ENCODE results near the gene CALN1.

Gene CALN1

GRCh38 chr7:72016574-72016973 is 395.6 kb downstream of the CALN1 start:
- no peaks in the 10 kb centered on the region for H3K4me1 ChIP-seq (ENCODE audit: control insufficient read depth, insufficient read depth, low read length)
- H3K9me3 ChIP-seq (ENCODE audit: control insufficient read depth, insufficient read depth, low read length): no peaks in the 10 kb centered on the region
- no peak for DNase-seq (ENCODE audit: low read depth, low spot score)
- no peak overlapping the region for H3K4me3 ChIP-seq (ENCODE audit: low read length)
- no peaks in the 10 kb centered on the region for H3K36me3 ChIP-seq (ENCODE audit: control insufficient read depth, insufficient read depth, low read length)
- WGBS (ENCODE audit: insufficient coverage, insufficient read length): no CpG with 5 or more reads among the region's 3 CpGs
- H3K27me3 ChIP-seq (ENCODE audit: control insufficient read depth, insufficient read depth, low read length): no peaks in the 10 kb centered on the region
- no peak overlapping the region for H3K27ac ChIP-seq (ENCODE audit: low read length)

- no CpG with 5 or more reads among the region's 4 CpGs for WGBS (ENCODE audit: insufficient coverage, insufficient read length)
- no peaks in the 10 kb centered on the region for H3K4me1 ChIP-seq (ENCODE audit: control insufficient read depth, insufficient read depth, low read length)
- no peaks in the 10 kb centered on the region for H3K27me3 ChIP-seq (ENCODE audit: control insufficient read depth, insufficient read depth, low read length)
- H3K36me3 ChIP-seq (ENCODE audit: control insufficient read depth, insufficient read depth, low read length): no peaks in the 10 kb centered on the region
- no peaks in the 10 kb centered on the region for H3K9me3 ChIP-seq (ENCODE audit: control insufficient read depth, insufficient read depth, low read length)
- DNase-seq (ENCODE audit: low read depth, low spot score): no peak
- no peak overlapping the region for H3K4me3 ChIP-seq (ENCODE audit: low read length)
- no peak overlapping the region for H3K27ac ChIP-seq (ENCODE audit: low read length)
Observed at GRCh38 chr7:72015136-72015535, 397.0 kb downstream of the CALN1 start.

GRCh38 chr7:72007018-72007417 is 405.1 kb downstream of the CALN1 start:
- no peaks in the 10 kb centered on the region for H3K4me1 ChIP-seq (ENCODE audit: control insufficient read depth, insufficient read depth, low read length)
- WGBS (ENCODE audit: insufficient coverage, insufficient read length): no CpG with 5 or more reads among the region's 10 CpGs
- no peaks in the 10 kb centered on the region for H3K36me3 ChIP-seq (ENCODE audit: control insufficient read depth, insufficient read depth, low read length)
- H3K27me3 ChIP-seq (ENCODE audit: control insufficient read depth, insufficient read depth, low read length): no peaks in the 10 kb centered on the region
- no peak for DNase-seq (ENCODE audit: low read depth, low spot score)
- H3K9me3 ChIP-seq (ENCODE audit: control insufficient read depth, insufficient read depth, low read length): no peaks in the 10 kb centered on the region
- no peak overlapping the region for H3K4me3 ChIP-seq (ENCODE audit: low read length)
- no peak overlapping the region for H3K27ac ChIP-seq (ENCODE audit: low read length)

- no CpG with 5 or more reads among the region's 6 CpGs for WGBS (ENCODE audit: insufficient coverage, insufficient read length)
- DNase-seq (ENCODE audit: low read depth, low spot score): no peak
- H3K9me3 ChIP-seq (ENCODE audit: control insufficient read depth, insufficient read depth, low read length): no peaks in the 10 kb centered on the region
- no peak overlapping the region for H3K27ac ChIP-seq (ENCODE audit: low read length)
- H3K4me3 ChIP-seq (ENCODE audit: low read length): no peak overlapping the region
- no peaks in the 10 kb centered on the region for H3K36me3 ChIP-seq (ENCODE audit: control insufficient read depth, insufficient read depth, low read length)
- H3K4me1 ChIP-seq (ENCODE audit: control insufficient read depth, insufficient read depth, low read length): no peaks in the 10 kb centered on the region
- no peaks in the 10 kb centered on the region for H3K27me3 ChIP-seq (ENCODE audit: control insufficient read depth, insufficient read depth, low read length)
Observed at GRCh38 chr7:72003236-72003635, 408.9 kb downstream of the CALN1 start.

GRCh38 chr7:71996141-71996540 is 416.0 kb downstream of the CALN1 start:
- no peak overlapping the region for H3K4me3 ChIP-seq (ENCODE audit: low read length)
- DNase-seq (ENCODE audit: low read depth, low spot score): no peak
- H3K27me3 ChIP-seq (ENCODE audit: control insufficient read depth, insufficient read depth, low read length): no peaks in the 10 kb centered on the region
- no peaks in the 10 kb centered on the region for H3K9me3 ChIP-seq (ENCODE audit: control insufficient read depth, insufficient read depth, low read length)
- no peak overlapping the region for H3K27ac ChIP-seq (ENCODE audit: low read length)
- no peaks in the 10 kb centered on the region for H3K36me3 ChIP-seq (ENCODE audit: control insufficient read depth, insufficient read depth, low read length)
- H3K4me1 ChIP-seq (ENCODE audit: control insufficient read depth, insufficient read depth, low read length): no peaks in the 10 kb centered on the region
- no CpG with 5 or more reads among the region's 2 CpGs for WGBS (ENCODE audit: insufficient coverage, insufficient read length)

GRCh38 chr7:71995111-71995510 is 417.0 kb downstream of the CALN1 start:
- H3K36me3 ChIP-seq (ENCODE audit: control insufficient read depth, insufficient read depth, low read length): no peaks in the 10 kb centered on the region
- DNase-seq (ENCODE audit: low read depth, low spot score): no peak
- H3K4me1 ChIP-seq (ENCODE audit: control insufficient read depth, insufficient read depth, low read length): no peaks in the 10 kb centered on the region
- no peaks in the 10 kb centered on the region for H3K27me3 ChIP-seq (ENCODE audit: control insufficient read depth, insufficient read depth, low read length)
- no peaks in the 10 kb centered on the region for H3K9me3 ChIP-seq (ENCODE audit: control insufficient read depth, insufficient read depth, low read length)
- H3K4me3 ChIP-seq (ENCODE audit: low read length): no peak overlapping the region
- no peak overlapping the region for H3K27ac ChIP-seq (ENCODE audit: low read length)
- no CpG with 5 or more reads among the region's 7 CpGs for WGBS (ENCODE audit: insufficient coverage, insufficient read length)

- no peak overlapping the region for H3K27ac ChIP-seq (ENCODE audit: low read length)
- no peaks in the 10 kb centered on the region for H3K36me3 ChIP-seq (ENCODE audit: control insufficient read depth, insufficient read depth, low read length)
- DNase-seq (ENCODE audit: low read depth, low spot score): no peak
- no peaks in the 10 kb centered on the region for H3K9me3 ChIP-seq (ENCODE audit: control insufficient read depth, insufficient read depth, low read length)
- no peaks in the 10 kb centered on the region for H3K27me3 ChIP-seq (ENCODE audit: control insufficient read depth, insufficient read depth, low read length)
- no peaks in the 10 kb centered on the region for H3K4me1 ChIP-seq (ENCODE audit: control insufficient read depth, insufficient read depth, low read length)
- no peak overlapping the region for H3K4me3 ChIP-seq (ENCODE audit: low read length)
Observed at GRCh38 chr7:71991586-71991985, 420.6 kb downstream of the CALN1 start.

GRCh38 chr7:71990138-71990462 is 422.0 kb downstream of the CALN1 start:
- H3K4me1 ChIP-seq (ENCODE audit: control insufficient read depth, insufficient read depth, low read length): no peaks in the 10 kb centered on the region
- no CpG with 5 or more reads among the region's 7 CpGs for WGBS (ENCODE audit: insufficient coverage, insufficient read length)
- no peaks in the 10 kb centered on the region for H3K9me3 ChIP-seq (ENCODE audit: control insufficient read depth, insufficient read depth, low read length)
- no peak overlapping the region for H3K4me3 ChIP-seq (ENCODE audit: low read length)
- H3K27me3 ChIP-seq (ENCODE audit: control insufficient read depth, insufficient read depth, low read length): no peaks in the 10 kb centered on the region
- no peaks in the 10 kb centered on the region for H3K36me3 ChIP-seq (ENCODE audit: control insufficient read depth, insufficient read depth, low read length)
- H3K27ac ChIP-seq (ENCODE audit: low read length): no peak overlapping the region
- DNase-seq (ENCODE audit: low read depth, low spot score): no peak

- no peak for DNase-seq (ENCODE audit: low read depth, low spot score)
- Histone ChIP-seq H3K4me1 (ENCODE audit: control insufficient read depth, insufficient read depth, low read length) (no peaks in the 10 kb centered on the region), H3K4me3 (ENCODE audit: low read length) (no peak overlapping the region), H3K9me3 (ENCODE audit: control insufficient read depth, insufficient read depth, low read length) (no peaks in the 10 kb centered on the region), H3K27me3 (ENCODE audit: control insufficient read depth, insufficient read depth, low read length) (no peaks in the 10 kb centered on the region), H3K27ac (ENCODE audit: low read length) (no peak overlapping the region), H3K36me3 (ENCODE audit: control insufficient read depth, insufficient read depth, low read length) (no peaks in the 10 kb centered on the region)
- WGBS (ENCODE audit: insufficient coverage, insufficient read length): no CpG with 5 or more reads among the region's 7 CpGs
Observed at GRCh38 chr7:71988201-71988600, 423.9 kb downstream of the CALN1 start.

GRCh38 chr7:71987200-71987767 is 424.9 kb downstream of the CALN1 start:
- WGBS (ENCODE audit: insufficient coverage, insufficient read length): no CpG with 5 or more reads among the region's 8 CpGs
- H3K27ac ChIP-seq (ENCODE audit: low read length): no peak overlapping the region
- no peak for DNase-seq (ENCODE audit: low read depth, low spot score)

GRCh38 chr7:71984348-71984747 is 427.8 kb downstream of the CALN1 start:
- DNase-seq (ENCODE audit: low read depth, low spot score): no peak
- H3K27ac ChIP-seq (ENCODE audit: low read length): no peak overlapping the region
- H3K4me1 ChIP-seq (ENCODE audit: control insufficient read depth, insufficient read depth, low read length): no peaks in the 10 kb centered on the region
- WGBS (ENCODE audit: insufficient coverage, insufficient read length): no CpG with 5 or more reads among the region's 2 CpGs
- no peaks in the 10 kb centered on the region for H3K36me3 ChIP-seq (ENCODE audit: control insufficient read depth, insufficient read depth, low read length)
- no peaks in the 10 kb centered on the region for H3K9me3 ChIP-seq (ENCODE audit: control insufficient read depth, insufficient read depth, low read length)
- H3K27me3 ChIP-seq (ENCODE audit: control insufficient read depth, insufficient read depth, low read length): no peaks in the 10 kb centered on the region
- H3K4me3 ChIP-seq (ENCODE audit: low read length): no peak overlapping the region

More at GRCh38 chr7:71987200-71987767, 424.9 kb downstream of the CALN1 start:
- Histone ChIP-seq H3K4me3 (ENCODE audit: low read length) (no peak overlapping the region), H3K4me1 (ENCODE audit: control insufficient read depth, insufficient read depth, low read length) (no peaks in the 10 kb centered on the region), H3K27me3 (ENCODE audit: control insufficient read depth, insufficient read depth, low read length) (no peaks in the 10 kb centered on the region), H3K36me3 (ENCODE audit: control insufficient read depth, insufficient read depth, low read length) (no peaks in the 10 kb centered on the region), H3K9me3 (ENCODE audit: control insufficient read depth, insufficient read depth, low read length) (no peaks in the 10 kb centered on the region)

All from iPS DF 6.9 (cell line).